Left renal cortex interstitium (tissue), 4 donors: ENCODE data around the gene KLF11. TPM values are rescaled to one million over a fixed set of nuclear protein-coding genes. Genes with fewer than 3 reads are reported as not detected.

Experiments used
- DNase-seq, 4 donors: peaks; one replicate each; pipeline ENCODE4 v3.0.0-alpha.2; 2013; ENCODE audit warnings: low read depth in 4 of 4, low spot score in 2 of 4, missing footprints in 1 of 4
- polyA plus RNA-seq, 4 donors: library from polyadenylated mRNA; unstranded; fragments of 120-200 nt; gene quantifications; one replicate each; pipeline ENCODE4 v1.2.1, GENCODE V29; 2013; ENCODE audit not compliant: insufficient read length in 4 of 4

KLF11 gene
- polyA plus RNA-seq, 4 donors = 21.7 to 25.7 (median 23.3) TPM

DNA sequence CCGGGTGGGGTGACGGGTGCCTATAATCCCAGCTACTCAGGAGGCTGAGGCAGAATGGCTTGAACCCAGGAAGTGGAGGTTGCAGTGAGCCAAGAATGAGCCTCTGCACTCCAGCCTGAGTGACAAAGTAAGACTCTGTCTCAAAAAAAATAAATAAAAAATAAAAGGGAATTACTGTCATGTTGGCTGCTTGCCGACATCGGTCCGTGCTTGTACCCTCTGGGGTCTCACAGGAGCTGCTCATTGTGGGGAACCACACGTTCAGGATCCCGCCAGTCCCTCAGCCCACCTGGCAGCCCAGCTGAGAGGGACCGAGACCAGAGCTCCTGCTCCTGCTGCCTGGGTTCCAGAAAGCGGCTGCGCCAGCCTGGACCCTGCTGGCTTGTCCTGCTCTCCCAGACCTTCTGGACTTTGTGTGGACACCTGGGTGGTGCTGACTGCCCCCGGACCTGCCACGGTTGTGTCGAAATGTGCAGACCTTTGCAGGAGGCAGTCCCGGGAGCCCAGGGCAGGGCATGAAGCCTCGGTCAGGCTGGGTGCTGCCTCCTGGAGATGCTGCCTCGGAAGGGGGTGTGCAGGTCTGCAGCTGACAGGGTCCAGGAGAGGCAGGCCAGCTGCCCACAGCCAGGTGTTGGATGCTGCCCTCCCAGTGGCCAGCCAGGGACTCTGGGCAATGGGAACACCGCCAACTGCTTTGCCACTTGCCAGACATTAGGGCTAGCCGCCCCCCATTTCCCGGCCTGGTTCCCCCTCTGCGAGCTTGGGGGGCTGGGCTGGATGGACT is 16.4 kb downstream of the KLF11 start:
- no peak for DNase-seq

DNA sequence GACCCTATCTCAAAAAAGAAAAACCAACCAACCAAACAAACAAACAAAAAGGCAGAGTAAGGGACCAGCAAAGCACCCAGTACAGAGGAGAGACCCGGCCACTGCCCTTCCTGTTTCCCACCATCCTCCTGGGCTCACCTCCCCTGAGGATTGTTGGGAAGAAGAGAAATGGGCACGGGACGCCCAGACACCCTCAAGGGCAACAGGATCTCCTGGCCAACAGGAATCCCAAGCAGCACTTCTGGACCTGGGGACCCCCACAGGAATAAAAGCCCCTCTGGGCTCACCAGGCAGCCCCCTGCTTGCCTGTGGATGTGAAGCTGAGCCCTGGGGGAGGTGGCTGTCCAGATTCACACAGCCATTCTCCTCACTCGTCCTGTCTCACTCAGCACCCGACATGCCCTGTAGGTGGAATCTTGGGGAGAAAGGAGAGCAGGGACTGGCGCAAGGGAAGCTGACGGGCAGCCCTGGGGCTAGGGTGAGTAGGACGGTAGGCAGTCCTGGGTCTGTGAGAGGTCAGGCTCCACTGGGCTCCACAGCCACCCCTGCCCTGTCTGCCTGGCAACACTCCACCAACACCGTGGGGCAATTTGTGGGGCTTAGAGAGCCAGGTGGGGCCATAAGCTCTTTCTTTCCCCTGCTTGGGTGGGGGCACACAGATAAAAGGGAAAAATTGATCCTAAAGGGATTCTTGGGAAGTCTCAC is 18.0 kb downstream of the KLF11 start:
- no peak for DNase-seq

DNA sequence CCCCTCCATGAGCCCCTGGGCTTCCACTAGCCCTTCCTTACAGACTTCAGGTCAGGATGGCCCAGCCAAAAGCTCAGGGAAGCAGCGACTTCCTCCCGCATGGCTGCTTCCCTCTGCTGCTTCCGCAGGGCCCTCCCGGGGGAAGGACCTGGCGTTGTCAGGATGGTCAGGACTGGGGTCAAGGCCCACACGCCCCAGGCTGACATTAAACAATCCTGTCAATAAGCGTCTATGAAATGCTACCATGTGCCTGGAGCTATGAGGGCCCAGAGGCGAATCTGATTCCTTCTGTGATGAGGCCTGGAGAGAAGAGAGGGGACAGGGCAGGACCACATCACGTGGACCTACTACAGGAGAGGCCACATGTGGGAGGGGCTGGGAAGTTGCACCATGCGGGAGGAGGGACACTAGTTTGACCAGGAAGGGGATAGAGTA is 19.6 kb downstream of the KLF11 start:
- DNase-seq = no peak

DNA sequence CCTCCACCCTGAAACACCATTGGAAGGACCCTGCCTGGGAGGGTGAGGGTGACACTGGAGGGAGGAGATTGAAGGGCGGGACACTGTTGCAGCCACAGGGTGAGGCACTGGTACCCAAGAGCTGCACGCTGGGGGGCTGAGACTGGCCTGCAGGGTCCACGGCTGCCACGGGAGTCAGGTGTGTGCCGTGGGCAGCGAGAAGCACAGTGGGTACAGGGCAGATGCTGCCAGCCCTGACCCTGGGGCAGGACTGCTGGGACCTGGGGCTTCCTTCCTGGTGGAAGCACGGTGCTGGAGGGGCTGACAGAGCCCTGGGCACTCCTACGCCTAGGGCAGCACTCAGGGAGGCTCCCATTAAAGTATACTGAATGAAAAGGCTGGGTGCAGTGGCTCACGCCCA is 20.2 kb downstream of the KLF11 start:
- no peak for DNase-seq

DNA sequence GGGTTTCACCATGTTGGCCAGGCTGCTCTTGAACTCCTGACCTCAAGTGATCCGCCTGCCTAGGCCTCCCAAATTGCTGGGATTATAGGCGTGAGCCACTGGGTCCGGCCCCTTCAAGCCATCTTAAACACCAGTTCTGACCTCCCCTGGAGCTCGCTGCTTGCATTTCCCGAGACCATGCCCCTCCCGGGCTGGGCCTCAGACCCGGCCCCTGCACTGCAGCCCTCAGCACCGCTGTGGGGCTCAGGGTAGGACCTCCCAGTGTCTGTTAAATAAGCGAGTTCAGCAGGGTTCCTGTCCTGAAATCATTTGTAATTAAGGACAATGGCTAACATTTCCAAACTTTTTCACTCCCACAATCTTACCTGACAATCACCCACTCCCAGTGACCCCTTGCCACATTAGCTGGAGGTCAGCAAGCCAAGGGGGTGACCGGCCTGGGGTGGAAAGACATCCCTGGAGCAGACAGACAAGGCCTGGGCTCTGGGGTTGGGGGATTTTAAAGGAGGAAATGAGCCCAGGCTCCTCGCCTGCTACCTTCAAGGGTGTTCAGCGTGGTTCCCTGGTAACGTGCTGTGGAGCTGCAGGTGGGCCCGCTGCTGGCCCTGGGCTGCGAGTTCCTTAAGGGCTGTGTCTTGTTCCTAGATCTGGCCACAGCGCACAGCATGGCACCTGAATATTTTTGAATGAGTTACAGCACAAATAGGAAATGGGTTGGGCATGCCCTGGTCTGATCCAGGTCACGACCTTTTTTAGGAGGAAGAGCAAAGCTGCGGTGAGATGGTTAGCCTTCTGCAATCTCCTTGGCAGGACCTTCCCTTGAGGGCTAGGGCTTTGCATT is 21.8 kb downstream of the KLF11 start:
- no peak for DNase-seq

DNA sequence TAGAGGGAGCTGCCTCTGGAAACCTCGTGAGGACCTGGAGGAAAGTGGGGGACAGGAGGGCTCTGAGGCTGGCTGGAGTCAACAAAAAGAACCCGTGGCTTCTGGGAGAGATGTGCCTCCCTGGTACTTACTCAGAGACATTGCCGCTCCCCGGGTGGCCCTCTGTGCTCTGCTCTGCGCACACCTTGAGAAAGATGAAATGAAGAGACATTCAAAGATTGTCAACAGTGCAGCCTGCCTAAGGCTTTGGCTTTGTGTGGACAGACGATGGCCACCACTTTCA is 22.4 kb downstream of the KLF11 start:
- DNase-seq = no peak

DNA sequence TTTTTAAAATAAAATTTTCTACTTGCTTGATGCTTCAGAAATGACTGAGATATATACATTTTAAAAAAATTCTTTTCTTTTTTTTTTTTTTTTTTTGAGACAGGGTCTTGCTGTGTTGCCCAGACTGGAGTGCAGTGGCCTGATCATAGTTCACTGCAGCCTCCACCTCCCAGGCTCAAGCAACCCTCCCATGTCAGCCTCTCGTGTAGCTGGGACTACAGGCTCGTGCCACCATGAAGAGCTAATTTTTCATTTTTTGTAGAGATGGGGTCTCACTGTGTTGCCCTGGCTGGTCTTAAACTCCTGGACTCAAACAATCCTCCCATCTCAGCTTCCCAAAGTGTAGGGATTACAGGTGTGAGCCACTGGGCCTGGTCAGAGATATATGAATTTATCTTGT is 24.0 kb downstream of the KLF11 start:
- no peak for DNase-seq

DNA sequence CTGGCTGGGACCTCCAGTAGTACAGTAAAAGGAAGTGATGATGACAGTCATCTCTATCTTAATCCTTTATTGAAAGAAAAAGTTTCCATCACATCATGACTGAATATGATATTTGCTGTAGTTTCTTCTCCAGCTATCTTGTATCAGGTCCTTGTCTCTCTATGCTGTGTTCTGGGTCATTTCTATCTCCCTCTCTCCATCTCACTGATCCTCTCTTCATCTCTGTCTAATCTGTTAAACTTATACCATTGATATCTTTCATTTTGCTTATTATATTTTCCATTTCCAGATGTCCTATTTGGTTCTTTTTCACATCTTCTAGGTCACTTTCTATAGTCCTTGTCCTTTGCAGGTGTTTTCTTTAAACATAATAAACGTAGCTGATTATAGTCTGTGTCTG is 24.5 kb downstream of the KLF11 start:
- no peak for DNase-seq

DNA sequence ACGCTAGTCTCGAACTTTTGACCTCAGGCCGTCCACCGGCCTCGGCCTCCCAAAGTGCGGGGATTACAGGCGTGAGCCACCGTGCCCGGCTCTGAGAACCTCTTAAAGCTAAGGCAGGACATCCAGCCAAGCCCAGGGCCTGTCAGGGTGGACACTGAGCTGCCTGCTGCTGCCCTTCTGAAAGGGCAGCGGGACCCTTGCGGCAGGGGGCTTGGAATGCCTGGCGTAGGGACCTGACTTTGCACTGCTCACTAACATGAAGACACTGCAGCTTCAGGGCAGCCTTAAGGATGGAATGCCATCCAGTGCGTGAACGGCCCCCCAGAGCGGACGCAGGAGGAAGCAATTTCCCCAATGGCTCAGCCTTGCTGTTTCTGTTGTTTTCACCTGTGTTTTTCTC is 27.8 kb downstream of the KLF11 start:
- no peak for DNase-seq

DNA sequence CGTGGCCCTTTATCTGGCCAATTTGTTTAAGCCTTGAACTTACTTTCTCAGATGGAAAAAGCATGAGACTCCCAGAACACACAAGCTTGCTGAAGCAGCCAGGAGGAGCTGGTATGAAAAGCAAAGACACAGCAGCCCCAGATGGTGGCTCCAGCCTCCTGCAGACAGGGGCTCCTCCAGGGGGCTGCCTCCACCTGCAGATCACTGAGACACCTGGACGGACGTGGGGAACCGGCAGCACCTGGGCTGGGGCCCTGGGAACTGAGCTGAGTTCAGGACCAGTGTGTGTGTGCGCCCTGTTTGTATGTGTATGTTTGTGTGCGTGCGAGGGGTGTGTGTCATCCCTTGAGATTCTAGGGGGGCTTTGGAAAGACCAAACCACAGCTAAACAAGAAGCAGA is 28.2 kb downstream of the KLF11 start:
- DNase-seq = no peak

DNA sequence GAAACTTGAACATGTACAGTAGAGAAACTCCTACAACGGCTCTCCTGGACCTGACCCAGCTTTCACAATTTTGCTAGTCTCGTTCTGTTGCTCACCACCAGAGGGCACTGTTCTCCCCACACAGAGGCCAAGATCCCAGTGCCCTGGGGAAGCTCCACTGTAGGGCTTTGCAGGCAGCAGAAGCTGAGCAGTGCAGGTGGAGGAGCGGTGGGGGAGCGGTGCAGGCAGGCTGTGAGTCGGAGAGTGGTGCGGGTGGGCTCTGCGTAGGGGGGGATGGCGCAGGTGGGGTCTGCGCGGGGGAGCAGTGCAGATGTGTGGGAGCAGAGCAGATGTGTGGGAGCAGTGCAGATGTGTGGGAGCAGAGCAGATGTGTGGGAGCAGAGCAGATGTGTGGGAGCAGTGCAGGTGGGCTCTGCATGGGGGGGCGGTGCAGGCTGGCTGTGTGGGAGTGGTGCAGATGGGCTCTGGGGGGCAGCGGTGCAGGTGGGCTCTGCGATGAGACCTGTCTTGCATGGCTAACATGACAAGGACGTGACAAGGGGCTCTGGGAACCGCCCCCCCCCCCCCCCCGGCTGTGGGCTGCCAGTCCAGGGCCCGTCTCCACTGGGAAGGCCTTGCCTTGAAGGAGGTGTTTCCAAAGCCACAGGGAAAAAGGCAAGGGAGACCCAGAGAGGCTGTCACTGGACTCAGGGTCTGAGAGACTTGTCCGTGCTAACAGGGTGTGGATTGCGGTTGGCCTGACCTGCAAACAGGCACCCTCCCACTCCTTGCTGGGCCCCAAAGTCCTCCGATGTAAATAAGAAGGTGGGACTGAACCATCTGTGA is 29.5 kb downstream of the KLF11 start:
- peak in 3 of 4 donors; percentile 77 to 87 (median 79) for DNase-seq

DNA sequence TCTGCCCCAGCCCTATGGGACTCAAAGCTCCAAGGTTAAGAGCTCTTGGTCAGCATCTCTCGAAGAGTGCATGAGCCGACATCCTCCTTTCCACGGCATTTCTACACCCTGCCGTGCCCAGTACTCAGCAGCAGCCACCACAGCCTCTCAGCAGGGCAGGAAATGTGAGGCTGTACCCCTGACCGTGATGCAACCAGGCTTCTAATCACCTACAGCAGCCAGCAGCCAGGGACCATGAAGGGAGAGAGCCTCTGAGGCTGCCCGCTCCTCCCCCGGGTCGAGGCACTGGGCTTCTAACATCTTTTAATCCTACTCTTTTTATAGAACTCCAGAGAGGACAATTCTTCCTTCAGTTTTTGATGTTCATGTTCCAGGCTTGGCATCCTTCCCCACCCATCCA is 30.4 kb downstream of the KLF11 start:
- DNase-seq = no peak

DNA sequence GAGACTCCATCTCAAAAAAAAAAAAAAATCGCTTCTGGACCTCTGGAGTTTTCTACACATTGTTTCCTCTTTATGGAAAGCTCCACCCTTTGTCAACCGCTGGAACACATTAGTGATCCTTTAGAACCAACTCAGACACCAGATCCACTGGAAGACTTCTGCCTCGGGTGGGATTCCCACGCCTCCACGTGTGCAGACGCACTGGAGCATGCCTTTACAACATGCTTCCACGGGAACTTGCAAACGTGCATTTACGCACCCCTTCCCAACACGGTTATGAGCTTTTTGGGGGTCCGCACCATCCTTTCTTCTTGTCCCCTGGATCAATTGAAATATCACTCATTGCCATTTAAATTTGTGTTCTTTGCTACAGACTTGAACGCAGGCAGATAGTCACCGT is 31.8 kb downstream of the KLF11 start:
- no peak for DNase-seq

DNA sequence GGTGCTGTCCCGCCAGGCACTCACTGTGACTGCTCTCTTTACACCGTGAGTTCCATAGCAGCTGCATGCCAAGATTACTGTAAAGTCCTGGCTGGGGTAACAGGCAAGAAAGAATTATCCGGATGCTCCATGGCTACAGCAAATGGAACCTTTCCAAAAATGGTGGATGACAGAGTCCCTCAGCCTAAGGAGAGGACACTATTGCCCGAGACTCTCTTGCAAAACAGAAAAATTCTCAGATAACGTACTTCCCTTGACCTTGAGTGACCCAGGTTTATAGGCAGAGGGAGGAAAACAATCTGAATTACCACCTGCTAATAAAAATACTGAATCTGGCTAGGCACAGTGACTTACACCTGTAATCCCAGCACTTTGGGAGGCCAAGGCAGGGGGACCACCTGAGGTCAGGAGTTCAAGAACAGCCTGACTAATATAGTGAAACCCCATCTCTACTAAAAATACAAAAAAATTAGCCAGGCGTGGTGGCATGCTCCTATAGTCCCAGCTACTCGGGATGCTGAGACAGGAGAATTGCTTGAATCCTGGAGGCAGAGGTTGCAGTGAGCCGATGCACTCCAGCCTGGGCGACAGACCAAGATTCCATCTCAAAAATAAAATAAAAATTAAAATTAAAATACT is 32.3 kb downstream of the KLF11 start:
- no peak for DNase-seq

DNA sequence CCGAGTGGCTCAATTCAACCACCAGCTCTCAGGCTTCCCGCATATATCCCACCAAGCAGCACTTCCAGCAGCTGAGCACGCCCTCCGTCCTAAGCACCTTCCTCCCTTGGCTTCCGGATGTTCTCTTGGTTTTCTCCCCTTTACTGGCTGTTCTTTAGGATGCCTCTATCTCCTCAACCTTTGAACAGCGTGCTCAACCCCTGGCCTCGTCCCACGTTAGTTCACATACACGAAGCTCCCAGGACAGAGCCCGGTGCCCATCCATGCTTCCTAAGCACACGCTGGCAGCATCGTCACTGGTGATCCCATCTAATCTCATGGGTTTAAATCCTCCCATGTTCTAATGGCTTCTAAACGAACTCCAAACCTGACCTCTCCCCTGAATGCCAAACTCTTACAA is 33.2 kb downstream of the KLF11 start:
- DNase-seq = no peak

DNA sequence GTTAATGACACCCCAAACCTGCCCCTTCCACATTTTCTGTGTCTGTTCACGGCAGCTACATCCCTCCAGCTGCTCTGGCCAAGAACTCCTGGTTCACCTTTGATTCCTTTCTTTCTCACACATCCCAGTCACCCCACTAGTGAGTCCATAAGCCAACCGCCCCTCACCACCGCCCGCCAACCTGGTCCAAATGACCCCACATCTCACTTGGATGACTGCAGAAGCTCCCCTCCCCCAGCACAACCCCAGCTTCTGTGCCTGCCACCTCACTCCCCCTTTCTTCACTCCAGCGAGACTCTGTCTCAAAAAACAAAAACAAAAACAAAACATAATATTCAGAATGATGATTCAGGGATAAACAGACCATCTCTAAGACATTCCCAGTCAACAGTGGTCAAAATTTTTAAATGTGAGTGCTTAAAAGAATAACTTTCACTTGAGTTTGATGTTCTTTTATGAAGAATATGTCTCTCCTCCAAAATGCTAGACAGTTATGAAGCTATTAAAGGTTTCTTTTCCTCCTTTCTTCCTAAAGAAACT is 33.7 kb downstream of the KLF11 start:
- DNase-seq = no peak

DNA sequence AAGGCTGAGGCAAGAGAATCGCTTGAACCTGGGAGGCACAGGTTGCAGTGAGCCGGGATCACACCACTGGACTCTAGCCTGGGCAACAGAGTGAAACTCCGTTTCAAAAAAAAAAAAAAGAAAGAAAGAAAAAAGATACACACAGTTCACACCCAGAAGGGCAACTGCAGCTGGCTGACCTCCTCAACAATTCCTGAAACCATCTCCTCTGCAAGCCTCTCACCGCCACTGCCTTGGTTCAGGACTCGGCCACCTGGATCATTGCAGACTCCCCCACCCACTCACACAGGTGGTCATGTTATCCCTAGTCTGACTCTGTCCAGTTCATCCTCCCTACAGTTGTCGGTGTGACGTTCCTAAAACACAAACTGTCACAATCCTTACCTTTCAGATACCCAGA is 34.7 kb downstream of the KLF11 start:
- DNase-seq = no peak

DNA sequence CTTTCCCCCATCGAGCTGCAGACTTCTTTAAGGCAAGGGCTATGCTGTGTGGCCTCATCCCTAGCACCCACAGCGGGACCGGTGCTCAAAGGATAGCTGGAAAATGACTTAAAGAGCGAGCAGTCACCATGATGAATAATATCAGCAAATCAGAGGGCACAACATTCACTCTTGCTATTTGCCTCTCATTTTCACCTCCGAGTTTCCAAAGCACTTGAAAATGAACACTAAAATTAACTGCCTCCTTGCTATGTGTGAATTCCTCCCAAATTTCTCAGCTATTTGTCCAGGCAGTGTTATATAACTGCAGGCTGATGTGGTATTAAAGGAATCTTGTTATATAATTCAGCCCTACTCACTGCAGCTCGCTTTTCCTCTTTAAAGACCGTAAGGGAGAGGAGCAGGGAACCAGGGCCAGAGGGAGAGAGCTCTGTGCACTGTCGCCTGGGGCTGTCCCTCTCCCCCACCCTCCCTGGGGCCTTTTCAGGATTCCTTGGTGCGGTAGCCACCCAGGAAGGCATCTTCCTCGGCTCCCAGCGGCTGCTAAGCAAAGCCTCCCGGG is 35.4 kb downstream of the KLF11 start:
- no peak for DNase-seq

DNA sequence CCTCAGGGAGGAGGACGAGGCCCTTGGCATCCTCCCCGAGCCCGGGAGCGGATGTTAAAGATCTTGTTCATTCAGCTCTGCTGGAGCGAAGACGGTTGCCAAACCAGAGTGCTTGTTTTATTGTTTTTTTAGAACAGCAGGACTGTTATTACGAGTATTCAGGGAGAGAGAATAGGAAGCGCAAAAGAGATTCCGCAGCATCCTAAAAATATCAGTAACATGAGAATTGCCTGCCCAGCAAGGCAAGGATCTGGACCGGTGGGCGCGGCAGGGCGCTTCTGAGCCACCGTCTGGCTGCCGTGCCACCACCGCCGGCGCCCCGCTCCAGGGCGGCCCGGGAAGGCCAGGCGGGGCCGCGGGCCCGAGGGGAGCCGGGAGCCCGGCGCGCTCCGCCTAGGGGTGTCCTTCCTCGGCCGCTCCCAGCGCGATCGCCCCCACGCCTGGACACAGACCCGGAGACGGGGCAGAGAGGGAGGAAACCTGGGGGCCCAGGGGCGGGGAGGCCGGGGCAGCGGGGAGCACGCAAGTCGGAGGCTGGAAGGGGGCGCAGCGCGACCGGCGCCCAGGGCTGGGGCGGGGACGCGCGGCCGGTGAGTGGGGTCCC is 36.0 kb downstream of the KLF11 start:
- no peak for DNase-seq
